Left lung (tissue), 10 donors: Measurements from ENCODE around the gene RFWD3. TPM values are rescaled to one million over a fixed set of nuclear protein-coding genes. Genes with fewer than 3 reads are reported as not detected.
A peak's percentile ranks its signal among the peaks of the same experiment; 100 is the strongest.

Source experiments
- ATAC-seq: fragments of 200-7000 bp; cut with Tn5 transposase; one replicate; pipeline ENCODE4 v1.9.1; 2020; ENCODE audit warnings: moderate library complexity
- DNase-seq, 4 donors: peaks; one replicate each; pipeline ENCODE4 v3.0.0-alpha.2; 2013 to 2020
- H3K27ac ChIP-seq, 2 donors: fragments of 200-600 bp; sonication (generic) in 1 of 2; one replicate each; pipeline versions ENCODE4 v1.5.0 to v1.8.0; 2020 to 2021
- H3K27me3 ChIP-seq, 2 donors: fragments of 200-600 bp; sonication (generic) in 1 of 2; one replicate each; pipeline versions ENCODE4 v1.5.0 to v1.8.0; 2020 to 2021
- H3K36me3 ChIP-seq, 2 donors: fragments of 200-600 bp; sonication (generic) in 1 of 2; one replicate each; pipeline versions ENCODE4 v1.5.0 to v1.8.0; 2020 to 2021
- H3K4me1 ChIP-seq, 2 donors: fragments of 200-600 bp; one replicate each; pipeline ENCODE4 v1.8.0; 2021
- H3K4me3 ChIP-seq, 2 donors: fragments of 200-600 bp; sonication (generic) in 1 of 2; one replicate each; pipeline versions ENCODE4 v1.5.0 to v1.8.0; 2020 to 2021; ENCODE audit warnings: mild to moderate bottlenecking in 1 of 2
- H3K9me3 ChIP-seq, 2 donors: fragments of 200-600 bp; sonication (generic) in 1 of 2; one replicate each; pipeline versions ENCODE4 v1.5.0 to v1.8.0; 2020 to 2021
- CTCF ChIP-seq, 2 donors: fragments of 200-600 bp; sonication (generic) in 1 of 2; IDR thresholded peaks; one replicate each; pipeline versions ENCODE4 v1.5.0 to v1.8.0; 2021; ENCODE audit warnings: antibody characterized with exemption in 2 of 2
- intact Hi-C, 2 donors: fragments of 100-400 bp; cut with DNase I; formaldehyde crosslinking; loops; one replicate each; pipeline versions ENCODE4 v1.11.2 to v1.14.2; 2022
- polyA plus RNA-seq, 6 donors: library from polyadenylated mRNA; unstranded; fragments of 120-200 nt; gene quantifications; one replicate each; pipeline ENCODE4 v1.2.1, GENCODE V29; 2013; ENCODE audit not compliant: insufficient read length in 6 of 6
- total RNA-seq, 2 donors: library from RNA; stranded (reverse); fragmentation: NEBNext Ultra II Directional; extraction: Animal tissue kit (Norgen Biotek cat#: 25700); gene quantifications; one replicate each; pipeline ENCODE4 v1.2.1, GENCODE V29; 2021
- donor health status: DM: no; HTN: yes; CAD: no.
- donor health status: DM: no; HTN: no; CAD: no.

The RFWD3 gene
- total and polyA plus RNA-seq, 8 donors = 20.7 to 27.7 (median 24.2) TPM

DNA sequence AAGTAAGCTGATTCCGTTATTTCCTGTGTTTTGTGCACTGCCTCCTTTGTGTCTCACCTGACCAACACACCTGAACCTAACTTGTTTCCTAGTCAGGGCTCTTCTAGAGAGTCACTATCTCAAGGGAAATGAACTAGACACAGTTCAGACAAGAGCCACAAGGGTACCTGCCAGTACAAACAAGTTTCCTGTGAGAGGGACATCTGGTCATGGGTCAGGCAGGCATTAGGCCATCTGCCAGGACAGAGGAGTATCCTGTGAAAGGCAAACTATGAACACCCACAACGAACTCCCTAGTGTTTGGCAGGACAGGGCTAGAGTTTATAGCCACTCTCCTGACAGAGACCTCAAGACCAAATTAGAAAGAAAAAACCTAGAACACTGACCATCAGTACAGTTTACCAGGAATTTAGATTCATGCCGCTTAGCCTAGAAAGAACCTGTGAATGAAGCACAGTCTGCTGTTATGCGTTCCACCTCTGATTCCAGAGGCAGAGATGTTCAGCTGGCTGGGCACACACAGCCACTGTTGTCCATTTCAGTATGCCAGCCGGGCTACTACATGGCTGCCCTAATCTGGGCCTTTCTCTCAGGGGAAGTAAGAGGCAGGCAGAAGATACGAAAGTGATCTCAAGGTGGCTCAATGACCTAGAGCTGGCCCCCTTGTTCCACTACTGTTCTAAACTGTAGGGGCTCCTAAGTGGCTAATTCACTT, 39.0 kb downstream of the RFWD3 start:
- H3K4me3 ChIP-seq = no peak overlapping the region
- peak; percentile 9 for ATAC-seq
- intact Hi-C loops = loop anchor here in 1 of 2 donors (10.0 kb wide), 1 partner anchor 153 kb away; no protein-coding TSS in a partner anchor

GRCh38 chr16:74626741-74627416, 39.8 kb downstream of the RFWD3 start:
- DNase-seq (no peak), ATAC-seq (no peak)
- Histone ChIP-seq H3K9me3 (no peaks in the 10 kb centered on the region), H3K27me3 (no peaks in the 10 kb centered on the region), H3K4me1 (no peaks in the 10 kb centered on the region), H3K4me3 (no peak overlapping the region), H3K27ac (no peak overlapping the region), H3K36me3 (peaks cover 0 to 100% of the 10 kb centered on the region in 2 donors)
- no peak for TF ChIP-seq CTCF (IDR thresholded peaks at IDR 0.05)
- intact Hi-C loops = loop anchor here in 1 of 2 donors (10.0 kb wide), 1 partner anchor 152 kb away; no protein-coding TSS in a partner anchor

More for the DNA sequence above, 39.0 kb downstream of the RFWD3 start:
- DNase-seq = no peak
- Histone ChIP-seq H3K36me3 (peaks cover 0 to 100% of the 10 kb centered on the region in 2 donors), H3K4me1 (no peaks in the 10 kb centered on the region), H3K27me3 (no peaks in the 10 kb centered on the region), H3K27ac (no peak overlapping the region), H3K9me3 (no peaks in the 10 kb centered on the region)
- no peak for TF ChIP-seq CTCF (IDR thresholded peaks at IDR 0.05)

GRCh38 chr16:74625500-74626350, 41.0 kb downstream of the RFWD3 start:
- Histone ChIP-seq H3K36me3 (peaks cover 0 to 99% of the 10 kb centered on the region in 2 donors), H3K4me1 (no peaks in the 10 kb centered on the region)

GRCh38 chr16:74623839-74624235, 42.8 kb downstream of the RFWD3 start:
- no peak overlapping the region for H3K4me3 ChIP-seq
- DNase-seq (no peak), ATAC-seq (no peak)
- H3K9me3 ChIP-seq = no peaks in the 10 kb centered on the region
- no peaks in the 10 kb centered on the region for H3K4me1 ChIP-seq
- no peak overlapping the region for H3K27ac ChIP-seq
- H3K36me3 ChIP-seq = peaks cover 0 to 92% of the 10 kb centered on the region in 2 donors
- no peak for TF ChIP-seq CTCF (IDR thresholded peaks at IDR 0.05)
- H3K27me3 ChIP-seq = no peaks in the 10 kb centered on the region
- intact Hi-C loops = loop anchor here in 1 of 2 donors (10.0 kb wide), 1 partner anchor 149 kb away; no protein-coding TSS in a partner anchor

More at GRCh38 chr16:74625500-74626350, 41.0 kb downstream of the RFWD3 start:
- intact Hi-C loops = loop anchor here in 1 of 2 donors (10.0 kb wide), 1 partner anchor 151 kb away; no protein-coding TSS in a partner anchor
- Histone ChIP-seq H3K27ac (no peak overlapping the region), H3K9me3 (no peaks in the 10 kb centered on the region), H3K4me3 (no peak overlapping the region), H3K27me3 (no peaks in the 10 kb centered on the region)
- ATAC-seq = peak; percentile 61
- TF ChIP-seq CTCF (IDR thresholded peaks at IDR 0.05) = no peak
- DNase-seq = no peak
